H1 (cell line): ENCODE data around the gene SLC41A2. TPM values are rescaled to one million over a fixed set of nuclear protein-coding genes. Genes with fewer than 3 reads are reported as not detected.

Experiments
- CTCF ChIA-PET: fragments of 300-600 bp; sonication (Branson Sonifier 250); formaldehyde crosslinking; loops from one replicate; lab custom pipeline; 2021; ENCODE audit not compliant: partially characterized antibody; lab: Charles Lee
- POLR2A ChIA-PET: fragments of 300-600 bp; sonication (Branson Sonifier 250); formaldehyde crosslinking; loops from one replicate; lab custom pipeline; 2021; ENCODE audit warnings: inconsistent platforms; ENCODE audit not compliant: partially characterized antibody; lab: Charles Lee
- DNase-seq, 2 experiments: peaks; one replicate each; pipeline versions ENCODE4 v3.0.0 to v3.0.0-alpha.2; 2010 to 2022; ENCODE audit warnings: low spot score in 2 of 2, low read depth in 1 of 2, mixed read lengths in 1 of 2
- FAIRE-seq: peaks from 2 replicates; lab custom pipeline; 2011; peaks lifted over from hg19 to GRCh38; lab: Jason Lieb, UNC
- H2AFZ ChIP-seq: 2 replicates; pipeline ENCODE4 v1.8.1; 2012; ENCODE audit warnings: low read length, inconsistent platforms
- H2AK5ac ChIP-seq: 2 replicates; pipeline ENCODE4 v1.6.1; 2013; ENCODE audit warnings: low read depth, low read length
- H2BK120ac ChIP-seq: replicated peaks from 2 replicates; pipeline ENCODE3; 2013; ENCODE audit warnings: low read depth, low read length, inconsistent platforms
- H2BK12ac ChIP-seq: 2 replicates; pipeline ENCODE4 v1.6.1; 2013; ENCODE audit warnings: low read depth, low read length
- H2BK15ac ChIP-seq: 2 replicates; pipeline ENCODE4 v1.6.1; 2013; ENCODE audit warnings: low read length
- H2BK20ac ChIP-seq: 2 replicates; pipeline ENCODE4 v1.6.1; 2013; ENCODE audit warnings: low read length
- H2BK5ac ChIP-seq: 2 replicates; pipeline ENCODE4 v1.6.1; 2013; ENCODE audit warnings: low read depth, low read length
- H3K14ac ChIP-seq: 2 replicates; pipeline ENCODE4 v1.6.1; 2013; ENCODE audit warnings: inconsistent platforms; ENCODE audit not compliant: insufficient read length
- H3K18ac ChIP-seq: 2 replicates; pipeline ENCODE4 v1.6.1; 2013; ENCODE audit warnings: low read length; ENCODE audit errors: extremely low read depth
- H3K23ac ChIP-seq: 2 replicates; pipeline ENCODE4 v1.6.1; 2013; ENCODE audit warnings: inconsistent platforms; ENCODE audit not compliant: insufficient read length
- H3K23me2 ChIP-seq: 2 replicates; pipeline ENCODE4 v1.6.1; 2013; ENCODE audit warnings: low read depth, low read length
- H3K27ac ChIP-seq: 2 replicates; pipeline ENCODE4 v1.6.1; 2011; ENCODE audit warnings: low read depth, low read length, inconsistent platforms
- H3K27me3 ChIP-seq, 4 experiments: replicated peaks in 1 of 4; 1 replicate in 1 of 4; 2 replicates in 3 of 4; pipeline versions ENCODE4 v1.6.1 to v1.8.1; 2011 to 2013; ENCODE audit warnings: low read length in 3 of 4, mild to moderate bottlenecking in 3 of 4, inconsistent platforms in 2 of 4, mixed read lengths in 2 of 4, moderate library complexity in 1 of 4; ENCODE audit not compliant: control insufficient read depth in 3 of 4, insufficient read depth in 3 of 4; ENCODE audit errors: extremely low read depth in 1 of 4
- H3K36me3 ChIP-seq, 4 experiments: 2 replicates each; pipeline versions ENCODE4 v1.6.1 to v1.8.1; 2011 to 2013; ENCODE audit warnings: mild to moderate bottlenecking in 4 of 4, low read length in 3 of 4, moderate library complexity in 2 of 4, control low read depth in 1 of 4, inconsistent platforms in 1 of 4; ENCODE audit not compliant: insufficient read depth in 4 of 4, control insufficient read depth in 2 of 4
- H3K4ac ChIP-seq: replicated peaks from 2 replicates; pipeline ENCODE3; 2013; ENCODE audit warnings: low read length, low read depth, mixed read lengths, inconsistent platforms; ENCODE audit not compliant: insufficient read length
- H3K4me1 ChIP-seq, 4 experiments: replicated peaks in 1 of 4; 1 replicate in 1 of 4; 2 replicates in 3 of 4; pipeline versions ENCODE4 v1.6.1 to v1.8.1; 2011 to 2013; ENCODE audit warnings: low read length in 3 of 4, inconsistent platforms in 2 of 4, mixed read lengths in 1 of 4; ENCODE audit not compliant: insufficient read depth in 4 of 4, control insufficient read depth in 3 of 4
- H3K4me2 ChIP-seq, 2 experiments: 2 replicates each; pipeline versions ENCODE4 v1.6.1 to v1.8.1; 2011 to 2013; ENCODE audit warnings: low read depth in 2 of 2, low read length in 2 of 2, control low read depth in 1 of 2, inconsistent platforms in 1 of 2, mild to moderate bottlenecking in 1 of 2; ENCODE audit not compliant: insufficient read depth in 1 of 2
- H3K4me3 ChIP-seq, 4 experiments: fragments of 200-600, 300-600 bp in 1 of 4; sonication (generic), shearing (Covaris generic), sonication (Bioruptor Twin) in 1 of 4; 2 replicates each; pipeline versions ENCODE4 v1.5.1 to v1.8.1; 2011 to 2016; ENCODE audit warnings: low read length in 4 of 4, low read depth in 3 of 4, control low read depth in 2 of 4, inconsistent platforms in 2 of 4, mild to moderate bottlenecking in 2 of 4, mixed read lengths in 1 of 4, moderate library complexity in 1 of 4; ENCODE audit not compliant: insufficient read depth in 2 of 4; ENCODE audit errors: extremely low read depth in 1 of 4
- H3K56ac ChIP-seq: replicated peaks from 2 replicates; pipeline ENCODE3; 2013; ENCODE audit warnings: low read depth, mild to moderate bottlenecking, mixed read lengths, low read length, inconsistent platforms; ENCODE audit not compliant: insufficient read length
- H3K79me1 ChIP-seq: 2 replicates; pipeline ENCODE4 v1.6.1; 2013; ENCODE audit warnings: low read depth, low read length, control low read depth
- H3K79me2 ChIP-seq, 2 experiments: 2 replicates each; pipeline versions ENCODE4 v1.6.1 to v1.8.1; 2012 to 2013; ENCODE audit warnings: low read length in 2 of 2, mild to moderate bottlenecking in 2 of 2, inconsistent platforms in 1 of 2; ENCODE audit not compliant: insufficient read depth in 2 of 2, control insufficient read depth in 1 of 2
- H3K9ac ChIP-seq, 4 experiments: replicated peaks in 1 of 4; 1 replicate in 1 of 4; 2 replicates in 3 of 4; pipeline versions ENCODE4 v1.6.1 to v1.8.1; 2011 to 2013; ENCODE audit warnings: low read depth in 3 of 4, low read length in 3 of 4, control low read depth in 2 of 4, mild to moderate bottlenecking in 2 of 4, moderate library complexity in 2 of 4, inconsistent platforms in 1 of 4; ENCODE audit errors: extremely low read depth in 1 of 4
- H3K9me3 ChIP-seq, 2 experiments: 2 replicates each; pipeline versions ENCODE4 v1.6.1 to v1.8.1; 2012 to 2013; ENCODE audit warnings: mild to moderate bottlenecking in 2 of 2, moderate library complexity in 2 of 2, control low read depth in 1 of 2, inconsistent platforms in 1 of 2, low read depth in 1 of 2, low read length in 1 of 2, mixed read lengths in 1 of 2; ENCODE audit not compliant: insufficient read depth in 2 of 2
- H4K20me1 ChIP-seq, 2 experiments: replicated peaks in 1 of 2; 2 replicates each; pipeline versions ENCODE3 to v1.8.1; 2011 to 2013; ENCODE audit warnings: inconsistent platforms in 2 of 2, low read length in 2 of 2, mild to moderate bottlenecking in 1 of 2; ENCODE audit not compliant: insufficient read depth in 2 of 2, control insufficient read depth in 1 of 2
- H4K5ac ChIP-seq: 2 replicates; pipeline ENCODE4 v1.6.1; 2013; ENCODE audit warnings: low read length, low read depth, mixed read lengths, inconsistent platforms; ENCODE audit not compliant: insufficient read length
- H4K8ac ChIP-seq: 2 replicates; pipeline ENCODE4 v1.8.0; 2013; ENCODE audit warnings: mild to moderate bottlenecking, moderate library complexity, low read length, inconsistent platforms; ENCODE audit not compliant: insufficient read depth; ENCODE audit errors: extremely low read depth
- H4K91ac ChIP-seq: replicated peaks from 2 replicates; pipeline ENCODE3; 2013; ENCODE audit warnings: low read length, mixed read lengths, inconsistent platforms; ENCODE audit not compliant: insufficient read length
- SIN3A ChIP-seq, 2 experiments: IDR thresholded peaks in 1 of 2; conservative IDR thresholded peaks in 1 of 2; 2 replicates each; pipeline ENCODE4 v1.6.1; 2011 to 2012; ENCODE audit warnings: low read length in 2 of 2, improper control_type of control experiment in 1 of 2, low read depth in 1 of 2, mild to moderate bottlenecking in 1 of 2
- TAF1 ChIP-seq: IDR thresholded peaks from 2 replicates; pipeline ENCODE4 v1.6.1; 2011; ENCODE audit warnings: mild to moderate bottlenecking, low read depth, low read length
- WGBS, 2 experiments: shearing (Covaris generic) in 1 of 2; methylation state at CpG; one replicate each; pipeline versions ENCODE4 v1.1.6 to v1.1.7; 2013 to 2015; ENCODE audit warnings: low lambda C conversion rate in 2 of 2, mixed read lengths in 2 of 2, inconsistent platforms in 1 of 2, low coverage in 1 of 2, missing lambda C conversion rate in 1 of 2; ENCODE audit not compliant: insufficient replicate concordance in 2 of 2, insufficient coverage in 1 of 2, insufficient read length in 1 of 2; ENCODE audit errors: extremely low coverage in 1 of 2, missing lambda C conversion rate in 1 of 2; 5-methylcytosine and 5-hydroxymethylcytosine counted together
- polyA plus RNA-seq, 7 experiments: library from polyadenylated mRNA; depleted of rRNA in 3 of 7; stranded (reverse) in 5 of 7; unstranded in 2 of 7; fragments of >200 nt in 5 of 7; fragments of 200-250 nt in 2 of 7; gene quantifications; 1 replicate in 5 of 7; 2 replicates in 1 of 7; 4 replicates in 1 of 7; pipeline versions ENCODE4 v1.2.1 to v1.2.3, GENCODE V29; 2011 to 2013; ENCODE audit warnings: missing spikeins in 2 of 7, mixed read lengths in 2 of 7
- total RNA-seq: library from RNA; stranded (reverse); fragmentation: NEBNext Ultra II Directional; extraction: Animal tissue kit (Norgen Biotek cat#: 25700); gene quantifications from 2 replicates; pipeline ENCODE4 v1.2.1, GENCODE V29; 2021

SLC41A2 gene
- total and polyA plus RNA-seq, 2 of the 8 experiments (the other 6 are each of a cell fraction or from before 2014, with no cell fraction given): 0.79 to 3.0 TPM

DNA sequence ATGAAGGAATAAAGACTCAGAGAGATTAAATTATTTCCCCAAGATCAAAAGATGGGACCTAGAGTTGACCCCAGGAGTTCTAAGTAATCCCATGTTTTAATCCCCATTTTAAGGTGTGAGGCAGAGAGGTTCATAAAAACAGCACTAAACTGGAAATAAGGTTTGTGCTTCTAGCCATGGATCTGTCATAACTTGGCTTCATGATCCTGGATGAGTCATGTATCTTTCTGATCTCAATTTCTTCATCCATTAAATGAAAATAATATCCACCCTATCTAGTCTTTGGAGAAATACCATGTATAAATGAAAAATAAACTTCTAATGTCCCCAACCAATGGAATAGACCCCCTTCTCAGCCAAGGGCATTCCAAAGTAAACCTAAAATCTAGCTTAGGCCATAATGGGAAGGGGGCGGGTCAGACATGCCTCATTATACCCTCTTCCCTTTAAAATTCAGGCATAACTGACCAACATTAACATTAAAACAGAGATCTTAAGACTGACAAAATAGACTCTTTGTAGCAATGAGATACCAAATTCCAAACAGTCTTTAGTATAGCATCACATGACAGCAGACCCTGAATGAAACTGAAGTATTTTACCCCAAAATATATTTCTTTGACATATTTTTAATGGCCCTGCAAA lies 47.8 kb downstream of the SLC41A2 start:
- H3K36me3 ChIP-seq: no peaks in the 10 kb centered on the region; a peak in 1 of 8 replicates
- ChIA-PET POLR2A (no interaction called here), CTCF (interaction anchor here (0.6 kb wide), 1 partner anchor 695 kb away, joined by 3 read pairs; the partner anchor contains the start of gene TXNRD1)
- no peak overlapping the region for H3K18ac ChIP-seq
- DNase-seq: no peak
- H3K4me2 ChIP-seq: no peak overlapping the region
- no peak overlapping the region for H2AK5ac ChIP-seq
- no peaks in the 10 kb centered on the region for H3K9me3 ChIP-seq
- H3K14ac ChIP-seq: no peak overlapping the region
- H3K27ac ChIP-seq: no peak overlapping the region
- H3K56ac ChIP-seq: no peak overlapping the region
- H3K4me3 ChIP-seq: no peak overlapping the region
- no peaks in the 10 kb centered on the region for H3K27me3 ChIP-seq
- no peak overlapping the region for H2BK12ac ChIP-seq
- H3K23ac ChIP-seq: no peak overlapping the region
- H3K23me2 ChIP-seq: no peaks in the 10 kb centered on the region
- H2BK15ac ChIP-seq: no peak overlapping the region
- no peaks in the 10 kb centered on the region for H4K20me1 ChIP-seq
- no peak overlapping the region for H4K5ac ChIP-seq
- 89% methylated on average over 1 of the region's 1 CpG; no CpG with 5 or more reads in 1 of the 2 experiments for WGBS, 2 experiments
- no peak overlapping the region for H3K4ac ChIP-seq
- no peak overlapping the region for H3K9ac ChIP-seq
- no peak overlapping the region for H2AFZ ChIP-seq
- no peaks in the 10 kb centered on the region for H3K79me1 ChIP-seq
- no peak overlapping the region for H2BK20ac ChIP-seq
- H2BK120ac ChIP-seq: no peak overlapping the region
- TF ChIP-seq SIN3A (conservative IDR thresholded peaks at IDR 0.05 in 1 of 2, IDR thresholded peaks at IDR 0.05 in 1 of 2; ENCODE audit: low read depth in 1 of 2, low read length in 2 of 2): no peak
- no peak for TF ChIP-seq TAF1
- H4K91ac ChIP-seq: no peak overlapping the region
- no peaks in the 10 kb centered on the region for H3K4me1 ChIP-seq
- no peak overlapping the region for H2BK5ac ChIP-seq
- no peaks in the 10 kb centered on the region for H3K79me2 ChIP-seq
- FAIRE-seq: no peak
- H4K8ac ChIP-seq: no peak overlapping the region
